HG02763 (cell line): ENCODE results near the gene TAS2R10.
"Not testable (repeated sequence)": the region's sequence is repeated elsewhere in the genome, so short reads cannot be mapped to it uniquely, and the experiment has no call there.

Experiments
- ATAC-seq: cut with Tn5 transposase; IDR thresholded peaks from one replicate; pipeline ENCODE4 v1.9.1; 2021; ENCODE audit warnings: mild to moderate bottlenecking, moderate library complexity; ENCODE audit not compliant: unreplicated experiment

TAS2R10 gene

GRCh38 chr12:10826258-10826657, at the start of gene TAS2R10:
Gene TAS2R10, minus strand, starts transcription at chr12:10826358. Its CDS starts 89 bp downstream, at chr12:10826269.
- no peak for ATAC-seq

- no peak for ATAC-seq
Observed at GRCh38 chr12:10873378-10873777, 47.2 kb upstream of the TAS2R10 start.

DNA sequence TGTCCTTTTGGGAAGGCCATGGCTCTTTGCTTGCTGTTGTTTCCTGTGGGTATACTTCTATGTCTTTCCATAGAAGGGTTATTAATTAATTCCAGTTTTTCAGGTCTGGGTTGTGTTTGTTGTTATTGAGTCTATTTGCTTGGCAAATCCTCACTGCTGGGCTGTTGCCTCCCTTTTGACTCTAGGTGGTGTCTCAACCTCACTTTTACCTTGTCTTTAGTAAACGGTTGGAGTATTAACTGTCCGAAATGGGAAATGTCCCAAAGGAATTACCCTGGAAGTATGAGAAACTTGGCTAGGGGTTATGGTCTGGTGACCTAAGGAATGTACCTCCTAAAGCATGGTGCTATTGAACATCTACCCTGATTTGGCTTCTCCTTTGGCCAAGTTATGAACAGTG, 41.2 kb upstream of the TAS2R10 start:
- ATAC-seq: no peak

GRCh38 chr12:10863512-10864218, 37.5 kb upstream of the TAS2R10 start:
- no peak for ATAC-seq

- no peak for ATAC-seq
Observed at GRCh38 chr12:10861366-10861765, 35.2 kb upstream of the TAS2R10 start.

DNA sequence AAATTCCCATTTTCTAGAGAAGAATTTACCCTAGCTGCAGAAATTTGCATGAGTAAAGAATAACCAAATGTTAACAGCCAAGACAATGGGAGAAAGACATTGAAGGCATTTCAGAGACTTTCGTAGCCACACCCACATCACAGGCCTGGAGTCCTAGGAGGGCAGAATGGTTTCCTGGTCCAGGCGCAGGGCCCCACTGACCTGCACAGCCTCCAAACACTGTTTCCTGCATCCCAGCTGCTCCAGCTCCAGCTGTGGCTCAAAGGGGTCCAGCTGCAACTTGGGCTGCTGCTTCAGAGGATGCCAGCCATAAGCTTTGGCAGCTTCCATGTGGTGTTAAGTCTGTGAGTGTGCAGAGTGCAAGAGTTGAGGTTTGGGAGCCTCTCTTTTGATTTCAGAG, 29.6 kb upstream of the TAS2R10 start:
- no peak for ATAC-seq

- ATAC-seq: no peak
Observed at GRCh38 chr12:10853776-10854175, 27.6 kb upstream of the TAS2R10 start.

- ATAC-seq: no peak
Observed at GRCh38 chr12:10851243-10851858, 25.2 kb upstream of the TAS2R10 start.

DNA sequence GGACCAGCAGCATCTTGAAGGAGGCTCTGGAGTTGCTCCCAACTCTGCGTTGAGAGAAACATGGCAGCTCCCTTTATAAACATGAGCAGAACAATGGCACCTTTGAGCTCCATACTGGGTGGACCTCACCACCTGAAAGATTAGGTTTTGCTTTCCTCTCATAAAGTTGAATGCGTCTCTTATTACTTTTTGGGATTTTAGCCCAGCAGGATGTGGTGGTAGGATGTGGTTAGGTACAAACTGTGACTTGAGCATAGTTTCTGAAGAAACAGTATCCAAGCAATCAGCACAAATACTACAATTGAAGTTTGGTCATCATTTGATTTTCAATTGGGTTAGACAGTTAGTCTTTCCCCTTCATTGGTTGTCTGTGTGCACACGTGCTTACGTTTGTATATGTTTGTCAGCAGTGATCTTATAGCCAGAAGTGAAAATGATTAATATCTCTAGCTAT, 23.3 kb upstream of the TAS2R10 start, which contains the start of gene PRR4:
Gene PRR4, minus strand, starts transcription at position 51 of the 454 bp plus-strand sequence. Its CDS starts 38 bp downstream, at position 13.
- no peak for ATAC-seq

DNA sequence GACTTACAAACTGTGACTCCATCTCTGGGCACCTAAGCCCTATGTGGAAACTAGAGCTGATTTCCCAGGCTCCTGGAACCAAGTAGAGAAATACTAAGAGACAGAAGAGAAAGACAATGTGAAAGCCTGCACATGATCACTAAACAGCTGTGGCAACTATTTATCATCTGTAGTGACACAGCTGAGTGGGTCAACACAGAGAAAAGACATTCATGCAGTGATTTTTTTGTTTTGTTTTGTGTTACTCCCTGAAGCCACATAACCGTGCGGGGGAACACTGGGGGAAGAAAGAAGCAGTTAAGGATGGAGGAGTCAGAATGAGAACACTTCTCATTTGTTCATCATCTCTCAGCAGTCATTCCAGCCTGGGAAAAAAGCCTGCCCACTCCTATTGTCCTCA, 21.6 kb upstream of the TAS2R10 start:
- no peak for ATAC-seq

GRCh38 chr12:10842862-10843261, 16.7 kb upstream of the TAS2R10 start:
- ATAC-seq: no peak

DNA sequence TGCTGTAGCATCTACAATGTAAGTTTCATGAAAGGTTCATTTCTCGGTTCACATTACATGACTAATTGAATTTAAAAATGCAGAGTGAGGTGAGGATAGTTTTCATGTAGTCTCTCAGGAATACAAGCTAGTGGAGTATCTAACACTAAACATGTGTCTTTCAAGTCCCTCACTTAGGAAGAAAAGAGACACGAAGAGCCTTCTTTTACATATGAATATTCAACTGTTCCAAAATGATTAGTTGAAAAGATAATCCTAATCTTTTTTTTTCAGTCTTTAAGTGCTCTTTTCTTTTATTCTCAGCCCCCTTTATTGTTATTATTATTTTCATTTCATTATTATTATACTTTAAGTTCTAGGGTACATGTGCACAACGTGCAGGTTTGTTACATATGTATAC, 12.3 kb upstream of the TAS2R10 start:
- ATAC-seq: no peak

- no peak for ATAC-seq
Observed at GRCh38 chr12:10829994-10830393, 3.8 kb upstream of the TAS2R10 start.

DNA sequence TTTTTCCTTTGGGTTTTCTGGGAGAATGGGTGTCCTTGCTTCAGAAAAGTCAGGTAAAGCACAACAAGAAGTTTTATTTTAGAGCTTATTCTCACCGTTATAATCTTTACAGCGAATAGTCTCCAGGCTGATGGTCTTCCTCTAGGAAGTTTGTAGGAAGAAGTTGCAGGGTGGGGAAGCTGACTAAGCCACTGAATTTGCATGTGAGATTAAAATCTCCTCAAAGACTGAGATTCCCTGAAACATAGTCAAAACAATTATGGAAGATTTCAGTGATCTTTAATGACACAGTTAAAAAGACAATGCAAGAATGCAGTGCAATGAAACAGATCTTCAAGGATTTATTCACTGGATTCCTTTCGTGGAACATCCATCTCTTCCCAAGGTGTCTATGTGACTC, 1.2 kb downstream of the TAS2R10 start:
- no peak for ATAC-seq

DNA sequence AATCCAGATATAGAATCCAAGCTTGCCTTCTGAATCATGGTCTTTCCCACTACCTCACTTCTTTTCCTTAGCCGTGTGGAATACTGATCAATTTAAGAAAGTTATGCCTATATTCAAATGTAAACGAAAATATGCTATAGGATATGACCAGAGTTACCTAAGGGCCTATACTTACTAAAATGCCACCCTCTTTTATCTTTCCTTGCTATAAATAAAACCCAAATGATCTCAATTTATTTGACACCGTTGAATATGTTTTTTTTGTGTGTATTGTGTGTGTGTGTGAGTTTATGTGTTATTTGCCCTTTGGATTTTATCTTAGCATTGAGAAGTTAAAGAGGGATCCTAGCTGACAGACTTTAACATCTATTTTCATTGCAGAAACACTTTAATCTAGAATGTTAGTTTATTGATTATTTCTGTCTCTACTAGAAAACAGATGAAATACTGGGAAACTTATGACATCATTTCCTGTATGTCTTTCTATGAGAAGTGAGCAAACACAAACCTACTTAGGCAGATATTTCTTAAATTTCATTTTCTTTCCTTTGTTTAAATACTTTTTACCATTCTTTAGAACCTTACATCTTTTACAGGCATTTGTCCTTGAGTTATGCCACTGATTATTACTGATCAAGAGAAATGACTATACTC, 14.1 kb downstream of the TAS2R10 start:
- no peak for ATAC-seq

- no peak for ATAC-seq
Observed at GRCh38 chr12:10810068-10810467, 16.1 kb downstream of the TAS2R10 start, which contains the start of gene TAS2R9. Gene TAS2R9, minus strand, starts transcription at chr12:10810168. Its CDS starts 93 bp downstream, at chr12:10810075.

- no peak for ATAC-seq
Observed at GRCh38 chr12:10807186-10807585, 19.0 kb downstream of the TAS2R10 start, which contains the start of gene TAS2R8. Gene TAS2R8, minus strand, starts transcription at chr12:10807286. Its CDS starts 306 bp downstream, at chr12:10806980.

DNA sequence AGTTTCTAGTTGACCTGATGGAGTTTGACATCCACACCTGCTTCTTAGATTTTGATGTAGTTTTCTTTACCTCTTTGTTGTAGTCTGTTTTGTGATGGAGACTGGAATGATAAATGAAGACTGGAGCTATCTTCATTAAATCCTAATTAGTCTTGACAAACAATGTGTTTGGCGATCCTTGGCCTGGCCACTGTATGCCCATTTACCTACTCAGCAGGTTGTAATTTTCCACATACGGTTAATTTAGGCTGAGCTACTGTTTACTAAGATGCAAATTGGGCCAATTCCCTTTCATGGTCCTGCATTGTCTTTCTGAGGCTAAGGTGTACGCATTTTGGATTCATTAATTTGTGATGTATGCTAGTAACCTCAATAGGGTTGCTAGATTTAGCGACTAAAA, 23.6 kb downstream of the TAS2R10 start, which contains the start of gene TAS2R7:
Gene TAS2R7, minus strand, starts transcription at position 41 of the 400 bp plus-strand sequence. CDS start 57 bp downstream, outside the sequence.
- ATAC-seq: no peak

GRCh38 chr12:10801741-10802140, 24.4 kb downstream of the TAS2R10 start:
- ATAC-seq: no peak

DNA sequence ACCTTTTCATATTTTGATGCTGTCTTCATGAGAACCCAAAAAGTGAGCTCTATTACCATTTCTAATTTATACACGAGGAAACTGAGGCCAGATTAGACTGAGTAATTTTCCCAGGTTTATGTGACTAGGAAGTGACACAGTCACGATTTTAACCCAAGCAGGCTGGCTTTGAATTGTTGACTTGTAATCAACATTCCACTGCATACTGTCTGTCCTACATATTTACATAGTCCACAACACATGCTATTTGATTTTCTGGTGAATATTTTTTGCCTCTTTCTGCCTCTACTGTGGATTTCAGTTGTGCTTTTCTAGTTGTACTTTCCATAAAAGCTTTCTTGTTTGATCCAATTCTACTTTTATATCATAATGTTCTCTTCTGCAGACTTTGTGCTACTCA, 31.9 kb downstream of the TAS2R10 start:
- ATAC-seq: no peak

- not testable (repeated sequence) for ATAC-seq
Observed at GRCh38 chr12:10791769-10792168, 34.4 kb downstream of the TAS2R10 start.
